NCI-H345 (cell line): ENCODE data around the gene PKNOX1.
"Not testable (repeated sequence)": the region's sequence is repeated elsewhere in the genome, so short reads cannot be mapped to it uniquely, and the experiment has no call there.

Source experiments
- DNase-seq: peaks from one replicate; lab custom pipeline; 2025; lab: John Stamatoyannopoulos, UW

Gene PKNOX1

DNA sequence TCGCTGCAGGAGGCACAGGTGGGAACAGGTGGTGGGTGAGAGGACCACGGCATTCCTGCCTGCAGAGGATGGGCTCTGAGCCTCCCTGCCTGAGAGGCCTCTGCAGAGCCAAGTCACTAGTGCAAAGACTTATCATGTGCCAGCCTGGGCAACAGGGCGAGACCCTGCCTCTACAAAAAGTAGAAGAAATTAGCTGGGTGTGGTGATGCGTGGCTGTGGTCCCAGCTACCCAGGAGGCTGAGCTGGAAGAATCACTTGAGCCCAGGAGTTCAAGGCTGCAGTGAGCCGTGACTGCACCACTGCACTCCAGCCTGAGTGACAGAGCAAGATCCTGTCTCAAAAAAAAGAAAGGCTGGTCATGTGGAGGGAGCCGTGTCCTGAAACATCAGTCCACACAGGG, 46.4 kb downstream of the PKNOX1 start:
- DNase-seq, result no peak

- no peak for DNase-seq
These were observed 46.8 kb downstream of the PKNOX1 start for GRCh38 chr21:43021191-43021590.

- DNase-seq, result no peak
These were observed 47.6 kb downstream of the PKNOX1 start for GRCh38 chr21:43021756-43022600.

DNA sequence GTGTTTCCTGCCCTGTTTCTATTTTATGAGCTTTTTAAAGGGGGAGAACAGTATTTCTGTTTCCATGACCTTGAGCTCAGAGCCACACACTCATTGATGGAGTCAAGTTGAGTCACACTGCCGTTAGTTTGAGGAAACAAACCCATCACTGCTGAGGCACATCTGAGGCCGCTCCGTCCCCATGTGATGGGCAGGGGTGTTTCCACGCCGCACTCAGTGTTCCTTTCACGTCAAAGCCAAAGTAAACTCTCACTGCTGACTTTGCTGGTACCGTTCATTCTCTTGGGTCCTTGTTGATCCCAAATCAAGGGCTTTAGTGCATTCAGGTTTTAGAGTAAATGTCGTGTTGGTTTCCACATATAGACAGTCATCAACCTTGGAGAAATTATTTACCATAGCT, 48.8 kb downstream of the PKNOX1 start:
- DNase-seq, result no peak

DNA sequence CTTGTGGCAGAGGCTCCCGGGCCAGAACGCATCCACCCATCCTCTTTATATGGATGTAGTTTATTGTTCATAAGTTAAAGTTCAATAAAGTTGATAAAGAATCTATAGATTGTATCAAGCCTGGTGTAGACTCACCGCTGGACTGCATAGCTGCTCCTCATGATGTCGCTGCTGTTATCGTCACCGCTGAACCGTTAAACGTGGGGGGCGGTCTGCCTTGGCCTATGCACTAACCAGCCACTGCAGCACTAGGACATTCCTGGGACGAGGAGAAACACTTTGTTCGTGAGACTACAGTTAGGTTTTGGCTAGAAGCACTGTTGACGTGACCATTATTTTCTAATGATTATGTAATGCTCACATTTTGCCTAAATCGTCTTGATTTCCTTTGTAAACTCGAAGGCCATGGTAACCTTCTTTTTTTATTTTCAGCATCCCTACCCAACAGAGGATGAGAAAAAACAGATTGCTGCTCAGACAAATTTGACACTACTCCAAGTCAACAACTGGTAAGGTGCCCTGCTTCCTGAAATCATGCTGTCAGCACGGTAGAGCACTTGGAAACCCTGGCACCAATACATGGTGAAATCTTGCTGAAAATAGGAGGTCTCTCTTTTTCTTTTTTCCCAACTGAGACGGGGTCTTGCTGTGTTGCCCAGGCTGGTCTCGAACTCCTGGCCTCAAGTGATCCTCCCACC, 50.2 kb downstream of the PKNOX1 start:
- DNase-seq, result no peak

GRCh38 chr21:43025636-43026180, 51.3 kb downstream of the PKNOX1 start:
- DNase-seq, result no peak

DNA sequence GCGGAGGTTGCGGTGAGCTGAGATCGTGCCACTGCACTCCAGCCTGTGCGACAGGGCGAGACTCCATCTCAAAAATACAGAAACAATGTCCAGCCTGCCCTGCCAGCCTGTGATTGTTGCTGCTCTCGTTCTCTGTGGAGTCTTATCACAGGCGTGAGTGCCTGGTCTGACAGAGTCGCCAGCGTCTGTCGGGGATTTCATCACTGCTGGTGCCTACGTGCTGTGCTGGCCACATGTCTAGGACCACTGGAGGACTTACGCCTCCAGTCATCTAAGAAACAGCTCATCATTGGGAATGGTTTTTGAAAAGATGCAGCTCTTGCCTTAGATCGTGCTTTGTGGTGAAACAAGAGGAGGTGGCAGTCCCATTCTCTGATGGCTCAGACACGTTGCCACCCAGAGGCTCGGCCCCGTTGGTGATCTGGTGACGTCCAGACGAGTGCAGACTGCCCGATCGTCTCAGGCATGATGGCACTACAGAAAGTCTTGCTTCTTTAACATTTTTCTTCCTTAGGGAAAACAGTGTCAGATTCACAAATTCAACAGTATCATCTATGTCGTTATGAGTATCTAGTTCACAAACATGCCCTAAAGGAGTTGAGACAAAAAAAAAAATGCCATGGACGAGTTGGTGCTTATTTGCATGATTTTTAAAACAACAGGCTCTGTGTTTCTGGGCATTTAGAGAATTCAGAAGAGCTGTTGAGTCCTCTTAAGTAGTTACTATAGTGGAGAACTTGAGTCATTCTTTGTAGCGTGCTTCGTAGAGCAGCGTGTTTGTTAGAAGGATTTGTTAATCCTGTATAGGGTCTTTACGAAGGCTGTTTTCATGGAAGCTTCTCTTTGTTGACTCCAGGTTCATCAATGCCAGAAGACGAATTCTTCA, 53.7 kb downstream of the PKNOX1 start:
- no peak for DNase-seq

- DNase-seq, result no peak
These were observed 55.4 kb downstream of the PKNOX1 start for GRCh38 chr21:43029785-43030184.

- no peak for DNase-seq
These were observed 56.8 kb downstream of the PKNOX1 start for GRCh38 chr21:43031121-43031619.

- no peak for DNase-seq
These were observed 59.7 kb downstream of the PKNOX1 start for GRCh38 chr21:43034101-43034500.

- DNase-seq, result no peak
These were observed 60.5 kb downstream of the PKNOX1 start for GRCh38 chr21:43034826-43035225.

DNA sequence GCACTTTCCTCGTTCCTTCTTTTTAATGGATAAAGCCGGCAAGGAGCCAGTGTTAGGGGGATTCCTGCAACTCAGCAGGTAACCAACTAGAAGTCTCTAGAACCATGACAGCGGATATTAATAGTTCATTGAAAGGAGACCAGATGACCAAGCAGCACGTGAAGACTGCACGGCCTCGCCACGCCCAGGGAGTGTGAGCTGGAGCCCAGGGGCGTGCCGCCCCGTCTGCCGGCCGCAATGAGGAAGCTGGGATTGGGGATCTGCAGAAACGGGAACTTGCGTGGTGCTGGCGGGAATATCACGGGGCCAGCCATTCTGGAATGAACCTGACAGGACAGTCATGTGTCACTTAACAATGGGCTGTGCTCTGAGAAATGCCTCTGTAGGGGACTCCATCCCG, 62.5 kb downstream of the PKNOX1 start:
- not testable (repeated sequence) for DNase-seq

- not testable (repeated sequence) for DNase-seq
These were observed 63.7 kb downstream of the PKNOX1 start for GRCh38 chr21:43037918-43038658.

- not testable (repeated sequence) for DNase-seq
These were observed 64.3 kb downstream of the PKNOX1 start for GRCh38 chr21:43038659-43039044.

- not testable (repeated sequence) for DNase-seq
These were observed 67.8 kb downstream of the PKNOX1 start for GRCh38 chr21:43042169-43042568.

GRCh38 chr21:43043291-43043690, 68.9 kb downstream of the PKNOX1 start:
- not testable (repeated sequence) for DNase-seq

GRCh38 chr21:43044547-43044946, 70.2 kb downstream of the PKNOX1 start:
- not testable (repeated sequence) for DNase-seq

DNA sequence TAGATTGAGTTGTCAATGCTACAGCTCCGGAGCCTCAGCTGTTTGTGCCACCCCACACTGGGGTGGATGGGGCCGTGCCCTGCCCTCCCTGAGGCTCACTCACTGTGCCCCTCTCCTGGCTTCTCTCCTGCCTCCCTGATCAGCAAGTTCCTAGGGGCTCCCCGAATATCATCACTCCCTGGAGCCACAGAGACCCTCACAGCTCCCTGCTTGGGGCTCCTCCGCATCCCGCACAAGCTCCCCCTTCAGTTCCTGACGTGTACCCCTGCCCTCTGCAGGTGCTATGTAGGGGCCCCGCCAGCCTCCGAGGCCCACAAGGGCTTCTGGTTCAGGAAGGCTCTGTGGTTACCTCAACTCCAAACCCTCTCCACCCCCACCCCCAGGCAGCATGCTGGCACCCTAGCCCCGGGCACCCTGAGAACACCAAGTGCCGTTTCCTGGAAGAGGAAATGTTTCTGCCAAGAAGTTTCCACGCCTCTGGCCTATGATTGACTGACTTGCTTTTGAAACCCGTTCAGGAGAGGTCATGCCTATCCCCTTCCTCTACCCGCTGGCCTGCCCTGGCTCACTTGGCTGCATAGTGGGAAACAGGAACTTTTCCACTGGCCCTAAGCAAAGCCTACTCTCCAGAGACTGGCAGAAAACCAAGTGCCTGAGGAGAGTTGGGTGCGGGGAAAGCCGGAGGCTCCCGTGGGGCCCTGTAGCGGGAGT, 71.0 kb downstream of the PKNOX1 start:
- not testable (repeated sequence) for DNase-seq

DNA sequence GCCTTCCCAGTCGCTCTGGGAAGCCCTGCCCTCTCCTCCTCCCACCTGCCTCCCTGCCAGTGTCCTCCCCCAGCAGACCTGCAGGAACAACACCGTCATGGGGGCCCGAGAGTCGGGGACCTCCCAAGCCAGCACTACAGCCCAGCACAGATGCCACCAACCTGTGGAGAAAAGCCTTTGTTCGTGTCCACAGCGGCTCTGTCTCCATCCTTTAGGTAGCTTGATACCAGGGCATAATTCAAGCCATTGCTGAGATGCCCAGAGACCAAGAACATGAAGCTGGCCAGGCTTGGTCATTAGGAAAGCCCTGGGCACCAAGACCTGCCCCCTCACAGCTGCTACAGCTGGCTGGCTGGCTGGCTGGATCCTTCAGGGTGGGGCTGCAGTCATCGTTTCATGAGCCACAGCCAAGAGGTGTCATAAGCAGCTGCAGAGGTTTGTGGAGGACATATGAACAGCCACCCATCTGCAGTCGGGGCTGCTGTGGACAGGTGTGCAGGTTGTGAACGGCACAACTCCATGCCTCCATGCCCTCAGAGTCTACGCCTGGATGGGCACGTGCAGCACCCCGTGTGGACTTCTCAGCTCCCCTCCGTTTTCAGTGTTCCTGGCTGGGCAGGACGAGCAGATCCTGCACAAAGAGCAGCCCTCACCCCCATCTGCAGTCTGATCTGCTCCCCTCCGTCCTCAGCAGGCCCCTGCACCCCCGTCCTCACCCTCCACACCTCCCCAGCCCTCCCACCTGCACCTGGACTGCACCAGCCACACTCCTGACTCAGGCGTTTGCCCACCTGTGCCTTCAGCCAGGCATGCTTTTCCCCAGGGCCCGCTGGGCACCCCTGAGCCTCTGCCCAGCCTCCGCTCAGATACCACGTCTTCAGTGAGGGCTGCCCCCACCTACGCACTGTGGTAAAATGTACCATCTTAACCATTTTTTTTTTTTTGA, 71.8 kb downstream of the PKNOX1 start:
- DNase-seq, result not testable (repeated sequence)
